ENCODE measurements around the gene DOC2A.
"Not testable (repeated sequence)": the region's sequence is repeated elsewhere in the genome, so short reads cannot be mapped to it uniquely, and the experiment has no call there.

DOC2A gene

GRCh38 chr16:30049871-30050270, 39.0 kb upstream of the DOC2A start:
- Histone ChIP-seq H3K27ac (no peak overlapping the region), H3K36me3 (ENCODE audit: insufficient read depth, low read length) (no peaks in the 10 kb centered on the region), H3K9me3 (ENCODE audit: low read depth, low read length) (no peaks in the 10 kb centered on the region), H3K4me3 (no peak overlapping the region), H3K9ac (ENCODE audit: insufficient read length) (no peak overlapping the region)
- DNase-seq (ENCODE audit: low read depth, low spot score), result no peak
- no peak for TF ChIP-seq FOXP2 (optimal IDR thresholded peaks at IDR 0.05; ENCODE audit: control extremely low read depth, extremely low read length, insufficient read depth)
- TF ChIP-seq EZH2 (IDR thresholded peaks at IDR 0.05), result no peak
- TF ChIP-seq POLR2AphosphoS5 (IDR thresholded peaks at IDR 0.05; ENCODE audit: borderline replicate concordance, low read depth, low read length), result no peak

DNA sequence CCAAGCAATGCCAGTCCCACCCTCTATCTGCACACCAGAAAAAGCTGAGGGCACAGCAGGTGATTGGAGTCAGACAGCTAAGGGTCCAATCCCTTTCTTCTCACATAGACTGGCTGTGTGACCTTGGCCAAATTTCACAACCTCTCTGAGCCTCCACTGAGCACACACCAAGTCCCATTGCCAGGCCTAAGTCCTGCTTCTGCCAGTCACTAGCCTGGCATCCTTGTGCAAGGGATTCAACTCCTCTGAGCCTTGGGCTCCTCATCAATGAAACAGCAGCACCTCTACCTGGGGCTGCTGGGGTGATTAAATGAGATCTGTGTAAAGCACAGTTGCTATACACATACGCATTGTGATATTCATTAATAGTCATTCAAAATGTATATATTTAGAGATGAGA, 35.8 kb upstream of the DOC2A start:
- Histone ChIP-seq H3K9ac (ENCODE audit: insufficient read length) (no peak overlapping the region), H3K36me3 (ENCODE audit: insufficient read depth, low read length) (no peaks in the 10 kb centered on the region), H3K27ac (no peak overlapping the region), H3K4me3 (no peak overlapping the region), H3K9me3 (ENCODE audit: low read depth, low read length) (no peaks in the 10 kb centered on the region)
- TF ChIP-seq EZH2 (IDR thresholded peaks at IDR 0.05) (no peak), POLR2AphosphoS5 (IDR thresholded peaks at IDR 0.05; ENCODE audit: borderline replicate concordance, low read depth, low read length) (no peak), FOXP2 (optimal IDR thresholded peaks at IDR 0.05; ENCODE audit: control extremely low read depth, extremely low read length, insufficient read depth) (no peak)
- no peak for DNase-seq (ENCODE audit: low read depth, low spot score)

GRCh38 chr16:30046178-30046577, 35.4 kb upstream of the DOC2A start:
- DNase-seq (ENCODE audit: low read depth, low spot score), result no peak

DNA sequence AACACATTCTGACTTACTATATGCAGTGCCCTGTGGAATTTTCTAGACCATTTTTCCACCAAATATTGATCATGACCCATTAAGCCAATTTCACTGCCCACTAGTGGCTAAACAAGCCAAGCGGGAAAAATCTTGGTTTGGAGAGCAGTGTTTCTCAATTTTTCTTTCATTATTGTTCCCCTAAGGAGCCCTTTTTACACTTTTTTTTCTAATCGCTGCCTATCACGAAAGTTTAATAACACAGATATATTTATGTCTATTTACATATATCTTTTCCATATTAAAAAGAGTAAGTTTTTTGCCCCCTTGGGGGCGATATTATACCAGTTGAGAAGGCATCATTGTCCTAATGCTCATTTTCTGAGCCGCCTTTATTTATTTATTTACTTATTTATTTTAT, 31.0 kb upstream of the DOC2A start:
- TF ChIP-seq POLR2AphosphoS5 (IDR thresholded peaks at IDR 0.05; ENCODE audit: borderline replicate concordance, low read depth, low read length) (no peak), EZH2 (IDR thresholded peaks at IDR 0.05) (no peak), FOXP2 (optimal IDR thresholded peaks at IDR 0.05; ENCODE audit: control extremely low read depth, extremely low read length, insufficient read depth) (no peak)
- Histone ChIP-seq H3K36me3 (ENCODE audit: insufficient read depth, low read length) (no peaks in the 10 kb centered on the region), H3K4me3 (no peak overlapping the region), H3K27ac (no peak overlapping the region), H3K9me3 (ENCODE audit: low read depth, low read length) (no peaks in the 10 kb centered on the region), H3K9ac (ENCODE audit: insufficient read length) (no peak overlapping the region)
- no peak for DNase-seq (ENCODE audit: low read depth, low spot score)

More at GRCh38 chr16:30046178-30046577, 35.4 kb upstream of the DOC2A start:
- H3K4me3 ChIP-seq, result no peak overlapping the region
- no peaks in the 10 kb centered on the region for H3K36me3 ChIP-seq (ENCODE audit: insufficient read depth, low read length)
- no peak overlapping the region for H3K27ac ChIP-seq
- TF ChIP-seq EZH2 (IDR thresholded peaks at IDR 0.05) (no peak), POLR2AphosphoS5 (IDR thresholded peaks at IDR 0.05; ENCODE audit: borderline replicate concordance, low read depth, low read length) (no peak), FOXP2 (optimal IDR thresholded peaks at IDR 0.05; ENCODE audit: control extremely low read depth, extremely low read length, insufficient read depth) (no peak)
- no peak overlapping the region for H3K9ac ChIP-seq (ENCODE audit: insufficient read length)
- H3K9me3 ChIP-seq (ENCODE audit: low read depth, low read length), result no peaks in the 10 kb centered on the region

DNA sequence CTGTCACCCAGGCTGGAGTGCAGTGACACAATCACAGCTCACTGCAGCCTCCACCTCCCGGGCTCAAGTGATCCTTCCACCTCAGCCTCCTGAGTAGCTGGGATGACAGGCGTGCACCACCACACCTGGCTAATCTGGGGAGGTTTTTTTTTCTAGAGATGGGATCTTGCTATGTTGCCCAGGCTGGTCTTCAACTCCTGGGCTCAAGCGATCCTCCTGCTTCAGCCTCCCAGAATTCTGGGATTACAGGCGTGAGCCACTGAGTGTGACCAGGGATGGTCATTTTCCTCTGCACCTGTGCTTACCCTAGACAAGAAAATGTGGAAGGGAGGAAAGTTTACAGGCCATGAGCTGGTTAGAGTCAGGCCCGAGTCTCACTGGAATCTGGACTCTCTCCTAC, 29.9 kb upstream of the DOC2A start:
- H3K9me3 ChIP-seq (ENCODE audit: low read depth, low read length); H3K36me3 ChIP-seq (ENCODE audit: insufficient read depth, low read length); H3K27ac ChIP-seq; H3K4me3 ChIP-seq; H3K9ac ChIP-seq (ENCODE audit: insufficient read length); DNase-seq (ENCODE audit: low read depth, low spot score): not testable (repeated sequence)

DNA sequence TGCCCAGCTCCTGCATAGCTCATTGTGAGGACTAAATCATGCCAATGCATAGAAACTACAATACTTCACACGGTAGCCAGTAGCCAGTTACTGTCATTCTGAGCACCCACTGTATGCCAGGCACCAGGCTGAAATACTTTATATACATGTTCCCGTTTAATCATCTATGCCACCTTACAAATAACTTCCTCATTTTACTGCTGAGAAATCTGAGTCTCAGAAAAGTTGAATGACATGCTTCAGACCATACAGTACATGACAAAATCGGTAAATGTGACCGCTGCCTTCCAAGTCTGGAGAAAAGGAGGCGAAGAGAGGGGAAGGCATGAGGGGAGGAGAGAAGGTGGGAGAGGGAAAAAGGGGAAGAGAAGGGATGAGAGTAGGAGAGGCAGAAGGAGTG, 29.4 kb upstream of the DOC2A start:
- TF ChIP-seq POLR2AphosphoS5 (IDR thresholded peaks at IDR 0.05; ENCODE audit: borderline replicate concordance, low read depth, low read length) (no peak), EZH2 (IDR thresholded peaks at IDR 0.05) (no peak), FOXP2 (optimal IDR thresholded peaks at IDR 0.05; ENCODE audit: control extremely low read depth, extremely low read length, insufficient read depth) (no peak)
- no peak overlapping the region for H3K27ac ChIP-seq
- H3K9me3 ChIP-seq (ENCODE audit: low read depth, low read length), result no peaks in the 10 kb centered on the region
- H3K9ac ChIP-seq (ENCODE audit: insufficient read length), result no peak overlapping the region
- DNase-seq (ENCODE audit: low read depth, low spot score), result no peak
- no peak overlapping the region for H3K4me3 ChIP-seq
- no peaks in the 10 kb centered on the region for H3K36me3 ChIP-seq (ENCODE audit: insufficient read depth, low read length)

GRCh38 chr16:30033270-30033669, 22.4 kb upstream of the DOC2A start:
- TF ChIP-seq POLR2AphosphoS5 (IDR thresholded peaks at IDR 0.05; ENCODE audit: borderline replicate concordance, low read depth, low read length) (no peak), FOXP2 (optimal IDR thresholded peaks at IDR 0.05; ENCODE audit: control extremely low read depth, extremely low read length, insufficient read depth) (no peak), EZH2 (IDR thresholded peaks at IDR 0.05) (no peak)
- H3K4me3 ChIP-seq, result no peak overlapping the region
- H3K36me3 ChIP-seq (ENCODE audit: insufficient read depth, low read length), result no peaks in the 10 kb centered on the region
- no peak overlapping the region for H3K27ac ChIP-seq
- no peak for DNase-seq (ENCODE audit: low read depth, low spot score)
- no peaks in the 10 kb centered on the region for H3K9me3 ChIP-seq (ENCODE audit: low read depth, low read length)
- H3K9ac ChIP-seq (ENCODE audit: insufficient read length), result no peak overlapping the region

DNA sequence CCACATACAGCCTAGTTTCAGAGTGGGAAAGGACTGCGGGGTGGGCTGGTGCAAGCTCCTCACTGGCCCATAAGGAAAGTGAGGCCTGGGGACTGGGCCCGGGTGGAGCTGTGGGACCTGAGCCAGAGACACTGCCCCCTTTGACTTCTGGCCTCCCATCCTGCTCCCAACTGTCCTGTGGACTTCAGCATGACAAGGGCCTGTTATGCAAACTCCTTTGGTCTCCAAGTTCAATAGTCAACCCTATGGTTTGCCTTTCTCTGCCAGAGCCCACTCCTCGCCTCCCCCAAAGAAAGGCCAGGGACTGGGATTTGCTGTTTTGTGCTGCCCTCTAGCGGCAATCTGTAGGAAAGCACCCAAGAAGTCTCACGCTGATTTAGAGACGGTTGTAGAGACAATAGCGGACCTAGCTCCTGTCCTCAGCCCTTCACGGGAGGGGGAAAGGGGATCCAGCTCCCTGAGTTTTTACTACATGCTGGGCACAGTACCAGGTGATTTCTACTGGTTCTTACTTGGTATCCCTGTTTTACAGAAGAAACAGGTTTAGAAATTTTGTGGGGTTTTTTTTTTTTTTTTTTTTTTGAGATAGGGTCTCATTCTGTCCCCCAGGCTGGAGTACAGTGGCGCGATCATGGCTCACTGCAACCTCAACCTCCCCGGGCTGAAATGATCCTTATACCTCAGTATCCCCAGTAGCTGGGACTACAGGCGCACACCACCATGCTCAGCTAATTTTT, 21.4 kb upstream of the DOC2A start:
- no peaks in the 10 kb centered on the region for H3K36me3 ChIP-seq (ENCODE audit: insufficient read depth, low read length)
- H3K9ac ChIP-seq (ENCODE audit: insufficient read length), result no peak overlapping the region
- DNase-seq (ENCODE audit: low read depth, low spot score), result peak; percentile 35

GRCh38 chr16:30031477-30031918, 20.7 kb upstream of the DOC2A start:
- H3K9ac ChIP-seq (ENCODE audit: insufficient read length), result no peak overlapping the region
- H3K36me3 ChIP-seq (ENCODE audit: insufficient read depth, low read length), result no peaks in the 10 kb centered on the region
- TF ChIP-seq POLR2AphosphoS5 (IDR thresholded peaks at IDR 0.05; ENCODE audit: borderline replicate concordance, low read depth, low read length) (no peak), EZH2 (IDR thresholded peaks at IDR 0.05) (no peak), FOXP2 (optimal IDR thresholded peaks at IDR 0.05; ENCODE audit: control extremely low read depth, extremely low read length, insufficient read depth) (no peak)
- H3K9me3 ChIP-seq (ENCODE audit: low read depth, low read length), result no peaks in the 10 kb centered on the region
- DNase-seq (ENCODE audit: low read depth, low spot score), result no peak
- no peak overlapping the region for H3K27ac ChIP-seq
- H3K4me3 ChIP-seq, result no peak overlapping the region

More for the DNA sequence above, 21.4 kb upstream of the DOC2A start:
- Histone ChIP-seq H3K27ac (no peak overlapping the region), H3K4me3 (no peak overlapping the region), H3K9me3 (ENCODE audit: low read depth, low read length) (no peaks in the 10 kb centered on the region)
- TF ChIP-seq EZH2 (IDR thresholded peaks at IDR 0.05) (no peak), POLR2AphosphoS5 (IDR thresholded peaks at IDR 0.05; ENCODE audit: borderline replicate concordance, low read depth, low read length) (no peak), FOXP2 (optimal IDR thresholded peaks at IDR 0.05; ENCODE audit: control extremely low read depth, extremely low read length, insufficient read depth) (no peak)

Data from SK-N-MC (cell line).